CD1c-positive myeloid dendritic cell (primary cell): ENCODE measurements around the gene SCAF11.

Source experiments
- DNase-seq: peaks from one replicate; pipeline ENCODE4 v3.0.0-alpha.2; 2016; ENCODE audit errors: extremely low spot score

SCAF11 gene

DNA sequence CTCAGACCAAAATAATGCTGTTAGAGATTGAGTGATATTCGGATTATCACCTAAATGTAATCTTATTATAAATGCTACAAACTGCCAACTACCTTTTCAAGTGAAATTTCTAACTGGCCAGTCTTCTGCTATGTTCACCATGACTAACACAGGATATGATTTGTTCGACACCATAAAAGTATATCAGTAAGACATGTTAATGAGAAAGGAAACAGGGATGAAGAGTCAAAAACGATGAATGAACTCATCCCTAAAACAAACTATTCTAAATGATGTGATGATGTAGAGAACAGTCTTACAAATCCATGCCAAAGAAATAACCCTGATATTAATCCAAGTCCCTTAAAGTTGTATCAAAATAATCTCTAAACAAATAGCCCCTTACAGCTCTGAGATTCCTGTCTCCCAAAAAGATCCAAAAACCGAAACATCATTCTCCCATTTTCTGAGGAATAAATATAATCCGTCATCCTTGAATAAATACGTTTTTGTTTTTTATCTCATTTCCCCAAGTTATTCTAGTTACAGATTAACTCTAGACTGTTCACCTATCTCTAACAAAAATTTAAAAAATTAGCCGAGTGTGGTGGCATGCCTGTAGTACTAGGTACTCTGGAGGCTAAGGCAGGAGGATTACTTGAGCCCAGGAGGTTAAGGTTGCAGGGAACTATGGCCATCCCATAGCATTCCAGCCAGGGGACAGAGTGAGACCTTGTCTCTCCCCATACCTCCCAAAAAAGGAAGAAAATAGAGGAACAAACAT lies 9.1 kb downstream of the SCAF11 start:
- no peak for DNase-seq

DNA sequence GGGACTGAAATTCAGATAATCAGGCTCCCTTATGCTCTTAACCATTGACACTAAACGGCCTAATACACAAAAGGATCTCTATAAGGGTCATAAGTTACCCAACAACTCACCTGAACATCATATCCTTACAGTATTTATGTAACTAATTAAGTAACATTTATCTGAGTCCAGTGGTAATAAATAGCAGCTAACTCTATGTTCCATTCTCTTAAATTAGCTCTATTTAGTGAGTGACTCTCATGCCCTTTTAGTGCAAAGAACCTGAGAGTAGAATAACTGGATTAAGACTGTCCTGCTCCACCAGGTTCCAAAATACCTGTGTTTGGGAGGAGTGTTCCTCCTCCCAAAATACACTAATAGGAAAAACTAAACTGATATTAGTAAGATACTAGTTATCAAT lies 9.8 kb downstream of the SCAF11 start:
- no peak for DNase-seq

DNA sequence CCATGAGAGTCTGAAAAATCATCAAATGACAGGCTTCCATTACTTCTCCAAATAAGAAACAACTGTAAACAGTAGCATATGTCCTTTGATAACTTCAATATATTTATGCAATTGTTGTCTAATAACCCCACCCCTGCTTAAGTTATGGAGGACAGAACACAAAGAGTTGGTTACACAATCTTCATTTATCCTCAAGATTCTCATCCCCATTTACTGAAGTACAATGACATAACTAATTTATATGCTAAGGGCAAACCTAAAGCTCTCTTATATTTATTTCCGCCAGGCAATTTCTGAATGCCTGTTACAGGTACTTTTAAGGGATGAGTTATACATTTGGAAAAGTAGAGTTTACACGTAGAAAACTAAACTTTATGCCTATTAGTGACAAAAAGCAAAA lies 12.3 kb downstream of the SCAF11 start:
- DNase-seq: no peak

DNA sequence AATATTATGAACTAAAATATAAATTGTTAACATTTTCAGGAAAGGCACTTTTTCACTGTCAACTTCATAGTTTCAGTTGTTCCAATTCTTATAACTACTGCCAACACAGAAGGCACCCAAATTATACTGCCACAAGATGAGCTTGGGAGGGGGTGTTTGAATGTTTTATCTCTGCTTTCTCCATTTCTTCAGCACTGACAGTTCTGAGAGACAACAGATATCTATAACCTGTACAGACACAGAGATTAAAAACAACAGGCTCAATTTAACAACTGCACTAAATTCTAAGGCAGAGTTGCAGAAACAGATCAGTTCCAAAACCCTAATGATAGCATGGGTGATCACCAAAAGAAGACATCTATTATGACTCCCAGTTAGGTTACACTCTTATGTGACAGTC lies 12.8 kb downstream of the SCAF11 start:
- DNase-seq: no peak

DNA sequence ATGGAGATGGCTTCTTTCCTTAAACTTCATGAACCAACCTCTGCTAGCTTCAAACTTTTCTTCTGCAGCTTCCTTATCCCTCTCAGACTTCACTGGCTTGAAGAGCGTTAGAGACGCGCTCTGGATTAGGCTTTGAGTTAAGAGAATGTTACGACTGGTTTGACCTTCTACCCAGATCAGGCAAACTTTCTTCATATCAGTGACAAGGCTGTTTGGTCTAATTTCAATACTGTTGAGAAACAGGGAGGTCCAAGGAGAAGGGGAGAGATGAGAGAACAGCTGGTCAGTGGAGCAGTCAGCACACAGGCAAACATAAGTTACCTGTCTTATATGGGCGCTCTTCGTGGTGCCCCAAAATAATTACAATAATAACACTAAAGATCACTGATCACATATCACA lies 14.9 kb downstream of the SCAF11 start:
- no peak for DNase-seq

DNA sequence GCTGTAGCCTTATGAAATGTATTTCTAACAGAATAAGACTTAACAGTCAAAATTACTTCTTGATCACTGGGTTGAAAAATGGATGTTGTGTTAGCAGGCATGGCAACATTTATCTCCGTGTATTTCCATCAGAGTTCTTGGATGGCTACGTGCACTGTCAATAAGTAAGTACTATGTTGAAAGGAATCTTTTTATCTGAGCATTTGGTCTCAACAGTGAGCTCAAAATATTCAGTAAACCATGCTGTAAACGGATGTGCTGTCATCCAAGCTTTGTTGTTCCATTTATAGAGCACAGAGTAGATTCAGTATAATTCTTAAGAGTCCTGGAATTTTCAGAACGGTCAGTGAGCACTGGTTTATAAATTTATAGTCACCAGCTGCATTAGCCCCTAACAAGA lies 15.5 kb downstream of the SCAF11 start:
- no peak for DNase-seq

DNA sequence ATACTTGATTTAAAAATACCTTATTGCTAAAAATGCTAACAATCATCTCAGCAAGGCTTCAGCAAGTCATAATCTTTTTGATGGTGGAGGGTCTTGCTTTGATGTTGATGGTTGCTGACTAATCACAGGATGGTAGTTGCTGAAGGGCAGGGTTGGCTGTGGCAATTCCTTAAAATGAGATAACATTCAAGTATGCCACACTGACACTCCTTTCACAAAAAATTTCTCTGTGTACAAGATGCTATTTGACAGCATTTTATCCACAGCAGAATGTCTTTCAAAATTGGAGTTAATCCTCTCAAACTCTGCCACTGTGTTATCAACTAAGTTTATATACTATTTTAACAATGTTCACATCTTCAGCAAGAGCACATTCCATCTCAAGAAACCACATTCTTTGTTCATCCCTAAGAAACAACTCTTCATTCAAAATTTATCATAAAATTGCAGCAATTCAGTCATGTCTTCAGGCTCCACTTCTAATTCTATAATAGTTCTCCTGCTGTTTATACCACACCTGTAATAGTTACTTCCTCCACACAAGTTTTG lies 16.1 kb downstream of the SCAF11 start:
- no peak for DNase-seq

DNA sequence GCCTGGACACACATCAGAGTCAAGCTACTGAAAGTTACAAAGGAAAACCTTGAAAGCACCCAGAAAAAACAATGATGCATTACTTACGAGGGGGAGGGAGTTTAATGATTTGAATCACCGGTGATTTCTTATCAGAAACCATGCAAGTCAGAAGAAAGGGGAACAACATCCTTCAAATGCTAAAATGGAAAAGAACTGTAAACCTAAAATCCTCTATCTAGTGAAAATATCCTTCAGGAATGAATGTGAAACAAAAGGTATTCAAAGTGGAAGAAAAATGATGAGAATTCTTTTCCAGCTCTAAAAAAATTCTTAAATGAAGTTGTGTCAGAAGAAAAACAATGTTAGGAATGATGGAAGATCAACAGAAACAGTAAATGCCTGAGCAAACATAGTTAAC lies 16.8 kb downstream of the SCAF11 start:
- DNase-seq: no peak

DNA sequence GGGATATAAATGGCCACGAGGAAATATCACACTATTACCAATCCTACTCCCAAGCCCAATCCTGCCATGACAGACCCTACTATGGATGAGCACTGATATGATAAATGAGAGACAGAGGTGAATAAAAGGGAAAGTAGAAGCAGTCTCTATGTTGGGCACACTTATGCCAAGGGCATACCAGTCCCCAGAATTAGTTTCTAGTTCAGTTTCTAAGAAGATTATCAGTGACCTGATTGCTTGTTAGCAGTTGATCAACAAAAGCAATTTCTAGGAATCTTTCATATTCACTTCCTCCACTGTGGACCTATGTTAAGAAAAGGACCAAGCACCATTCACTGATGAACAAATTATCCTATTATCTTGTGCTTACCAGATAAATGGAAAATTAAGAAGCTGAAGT lies 20.0 kb downstream of the SCAF11 start:
- DNase-seq: no peak

DNA sequence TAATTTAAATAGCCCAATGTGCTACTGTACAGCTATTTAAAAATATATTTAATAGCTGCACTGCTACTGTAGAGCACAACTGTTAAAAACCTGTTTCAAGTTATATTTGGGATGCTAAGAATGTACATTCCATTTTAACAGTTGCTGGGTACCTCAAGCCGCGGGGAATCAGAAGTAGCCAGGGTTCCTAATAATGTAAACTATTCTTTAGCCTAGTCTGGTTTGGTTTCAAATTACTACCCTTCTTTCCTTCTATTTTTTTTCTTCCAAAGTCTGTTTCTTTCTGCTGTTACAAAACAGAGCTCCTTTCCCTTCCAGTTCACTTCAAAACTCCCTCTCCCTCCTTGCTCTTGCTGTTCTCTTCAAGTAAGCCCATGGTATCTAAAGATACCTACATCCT lies 21.3 kb downstream of the SCAF11 start:
- no peak for DNase-seq

DNA sequence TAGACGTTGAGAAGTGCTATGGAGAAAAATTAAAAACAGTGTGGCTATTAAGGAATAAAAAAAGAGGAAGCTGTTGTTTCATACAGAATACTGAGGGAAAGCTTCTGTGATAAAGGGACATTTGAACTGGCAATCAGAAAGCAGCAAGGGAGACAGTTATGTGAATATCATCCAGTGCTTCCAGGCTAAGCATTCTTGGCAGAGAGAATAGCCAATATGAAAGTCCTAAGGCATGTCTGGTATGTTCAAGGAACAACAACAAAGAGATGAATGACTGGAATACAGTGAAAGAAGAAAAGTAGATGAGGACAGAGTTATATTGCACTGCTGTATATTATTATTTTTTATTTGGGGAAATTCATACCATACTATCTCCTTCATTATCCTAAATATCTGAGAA lies 23.9 kb downstream of the SCAF11 start:
- no peak for DNase-seq

DNA sequence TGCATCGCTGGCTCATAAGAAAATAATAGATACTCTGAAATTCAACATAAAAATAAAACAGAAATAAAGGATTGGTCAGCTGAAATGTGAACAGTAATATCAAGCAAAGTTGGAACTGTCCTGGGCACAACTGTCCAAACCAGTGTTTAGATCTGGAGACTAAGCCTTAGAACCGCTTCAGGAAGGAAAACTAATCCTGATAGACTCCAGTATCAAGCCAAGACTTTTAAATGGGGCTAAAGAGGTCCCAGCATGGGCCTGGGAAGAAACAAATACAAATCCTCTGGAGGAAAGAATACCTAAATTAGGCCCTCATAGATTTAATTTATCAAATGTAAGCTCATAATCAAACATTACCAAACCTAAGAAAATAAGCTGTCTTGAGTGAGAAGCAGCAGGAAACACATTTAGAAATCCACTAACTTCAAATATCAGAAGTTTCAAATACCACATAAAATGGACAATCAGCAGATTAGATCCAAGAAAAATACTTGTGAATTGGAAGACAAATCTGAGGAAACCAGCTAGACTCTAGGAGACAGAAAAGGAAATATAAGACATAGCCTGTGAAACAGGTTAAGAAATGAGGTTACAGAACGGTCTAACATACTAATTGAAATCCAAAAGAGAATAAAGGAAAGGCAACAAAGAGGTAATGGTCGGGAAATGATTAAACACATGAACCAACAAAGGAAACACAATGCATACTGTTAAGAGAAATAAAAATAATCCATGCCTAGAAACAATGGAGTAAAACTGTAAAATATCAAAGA lies 27.6 kb downstream of the SCAF11 start:
- DNase-seq: no peak

DNA sequence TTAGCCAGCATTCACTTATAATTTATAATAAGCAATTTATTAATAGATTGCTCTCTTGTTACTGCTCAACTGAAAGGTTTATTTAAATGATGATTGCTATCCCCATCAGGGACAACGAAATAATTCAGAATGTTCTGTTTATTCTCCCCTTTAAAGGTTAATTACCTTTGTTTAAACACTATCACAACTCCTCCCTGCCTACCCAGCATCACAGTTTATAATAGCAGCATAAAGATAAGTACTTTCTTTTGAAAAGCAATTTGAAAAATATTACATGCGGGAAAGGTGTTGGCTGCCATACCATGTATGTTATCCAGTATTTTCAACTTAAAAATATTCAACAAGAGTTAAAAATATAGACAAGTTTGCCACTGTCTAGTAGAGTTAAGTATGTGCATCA lies 30.6 kb downstream of the SCAF11 start:
- DNase-seq: no peak

DNA sequence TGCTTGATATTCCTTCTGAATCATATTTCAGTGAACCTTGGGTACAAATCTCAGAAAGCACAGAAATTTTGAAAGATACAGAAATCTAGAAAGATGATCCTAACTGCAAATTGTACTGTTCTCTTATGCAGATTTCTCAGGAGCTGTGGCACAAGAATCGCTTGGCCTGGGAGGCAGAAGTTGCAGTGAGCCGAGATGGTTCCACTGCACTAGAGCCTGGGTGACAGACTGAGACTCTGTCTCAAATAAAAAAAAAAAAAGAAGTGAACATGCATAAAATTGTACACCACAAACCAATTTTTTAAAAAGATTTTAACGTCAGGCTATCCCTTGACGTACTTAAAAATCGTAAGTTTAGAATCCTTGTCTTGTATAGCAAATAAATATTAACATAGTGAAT lies 31.3 kb downstream of the SCAF11 start:
- no peak for DNase-seq

DNA sequence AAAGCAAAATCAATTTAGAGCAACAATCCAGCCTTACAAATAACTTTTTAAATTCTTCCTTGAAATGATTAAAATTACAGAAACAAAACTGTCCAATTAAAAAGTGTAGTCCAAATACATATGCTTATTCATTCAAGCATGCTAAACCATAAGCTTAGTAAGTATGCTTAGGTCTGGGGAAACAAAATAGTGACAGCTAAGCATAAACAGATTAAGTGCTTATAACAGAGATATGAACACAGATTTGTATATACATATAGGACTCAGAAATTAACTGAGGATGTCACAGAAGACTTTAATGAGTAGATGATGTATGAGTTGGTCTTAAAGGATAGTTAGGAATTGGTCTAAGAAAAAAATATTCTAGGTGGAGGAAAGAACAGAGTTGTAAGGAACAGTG lies 41.8 kb downstream of the SCAF11 start:
- no peak for DNase-seq

DNA sequence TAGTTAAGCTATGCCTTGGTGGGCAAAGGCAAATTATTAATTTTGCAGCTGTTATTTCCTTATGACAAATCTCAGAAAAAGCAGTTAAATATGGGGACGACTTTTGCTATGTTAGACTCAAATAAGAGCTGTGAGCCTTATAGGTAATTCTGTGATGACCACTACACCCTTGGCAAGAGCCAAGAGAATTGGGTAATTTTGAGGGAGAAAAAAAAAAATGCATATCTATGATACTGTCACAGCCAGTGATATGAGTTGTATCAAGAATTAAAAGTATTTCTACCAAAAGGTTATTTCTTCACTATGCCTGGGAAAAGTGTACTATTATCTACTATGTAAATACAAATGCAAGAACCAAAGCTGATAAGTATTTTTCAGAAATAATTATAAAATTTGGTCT lies 43.9 kb downstream of the SCAF11 start:
- DNase-seq: no peak

DNA sequence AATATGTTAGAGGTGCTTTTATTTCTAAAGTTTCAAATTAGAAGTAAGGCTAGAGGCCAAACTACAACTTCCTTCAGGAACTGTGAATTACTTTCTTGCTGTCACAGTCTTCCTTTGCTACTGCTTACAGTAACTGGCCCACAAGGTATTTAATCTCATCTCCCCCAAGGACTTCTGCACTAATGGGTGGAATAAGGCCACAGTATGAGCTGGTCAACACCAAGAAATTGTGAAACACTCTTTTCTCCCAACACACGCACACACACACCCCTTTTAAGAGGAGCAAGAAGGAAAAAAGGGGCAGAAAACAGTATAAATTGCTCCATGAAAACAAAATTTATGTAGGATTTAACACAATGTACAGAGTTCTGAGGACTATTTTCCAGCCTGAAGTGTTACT lies 45.6 kb downstream of the SCAF11 start:
- DNase-seq: no peak

DNA sequence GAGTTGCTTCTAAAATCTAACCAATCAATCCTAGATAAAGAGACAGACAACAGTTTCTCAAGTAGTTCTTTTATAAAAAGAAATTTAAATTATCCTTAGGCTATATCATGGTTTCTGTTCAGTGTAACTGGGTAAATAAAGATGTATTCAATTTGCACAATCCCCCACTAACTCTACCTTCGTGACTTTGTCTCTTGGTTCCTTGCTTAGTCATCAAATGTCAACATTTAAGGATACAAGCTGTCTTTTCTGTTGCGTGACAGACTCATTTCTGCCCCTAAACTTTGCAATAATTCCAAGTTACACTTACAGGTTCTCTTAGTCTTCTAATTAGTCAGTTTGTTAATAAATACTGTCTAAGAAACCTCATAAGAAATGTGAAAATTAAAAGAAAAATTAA lies 50.6 kb downstream of the SCAF11 start:
- DNase-seq: no peak

DNA sequence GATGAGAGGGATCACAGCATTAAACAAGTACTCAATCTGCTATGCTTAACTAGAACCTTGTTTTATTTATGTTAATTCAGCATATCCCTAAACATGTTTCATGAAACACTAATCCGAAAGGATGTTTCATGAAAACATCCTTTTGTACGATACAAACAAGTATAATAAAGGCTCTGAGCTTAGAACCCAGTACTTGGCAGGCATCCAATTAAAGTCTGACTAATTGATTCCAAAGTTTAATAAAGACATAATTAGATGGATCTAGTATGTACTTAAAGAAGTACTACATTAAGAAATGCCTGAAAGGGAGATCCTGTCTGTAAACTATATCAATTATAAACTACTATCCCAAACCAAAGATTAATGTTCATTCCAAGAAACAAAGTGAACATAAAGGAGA lies 51.8 kb downstream of the SCAF11 start:
- DNase-seq: no peak

DNA sequence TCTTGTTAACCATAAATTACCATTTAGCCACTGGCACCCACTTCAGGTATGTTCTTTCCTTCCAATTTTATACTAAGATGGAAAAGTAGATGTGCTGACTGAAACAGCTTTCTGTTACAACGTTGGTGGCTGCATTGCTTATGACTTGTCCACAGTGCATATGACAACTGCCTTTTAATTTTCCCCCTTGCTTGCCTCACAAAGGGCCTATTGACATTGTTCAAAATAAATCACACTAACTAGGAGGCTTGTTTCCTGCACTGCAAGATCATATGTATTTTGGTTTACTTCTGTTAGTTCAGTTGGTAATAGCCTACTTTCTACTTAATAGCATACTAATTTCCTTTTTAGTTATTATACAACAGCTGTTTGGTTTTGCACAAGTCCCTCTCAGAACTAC lies 55.4 kb downstream of the SCAF11 start:
- DNase-seq: no peak

DNA sequence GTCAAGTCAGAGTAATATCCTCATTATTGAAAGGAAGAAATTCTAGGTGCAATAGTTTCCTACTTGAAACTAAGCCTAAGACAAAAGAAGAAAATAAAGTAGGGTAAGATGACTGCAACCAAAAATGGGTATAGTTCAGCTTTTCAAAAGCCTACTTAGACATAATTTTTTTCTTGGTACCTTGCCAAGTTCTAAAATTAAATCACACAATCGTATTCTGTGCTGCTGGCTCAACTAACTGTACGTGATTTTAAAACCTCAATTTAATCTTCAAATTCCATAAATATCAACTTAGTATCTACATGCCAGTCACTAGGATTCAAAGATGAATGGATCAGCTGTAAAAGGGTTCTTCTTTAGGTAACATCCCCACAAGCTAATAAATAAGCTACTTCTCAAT lies 56.9 kb downstream of the SCAF11 start:
- DNase-seq: no peak

DNA sequence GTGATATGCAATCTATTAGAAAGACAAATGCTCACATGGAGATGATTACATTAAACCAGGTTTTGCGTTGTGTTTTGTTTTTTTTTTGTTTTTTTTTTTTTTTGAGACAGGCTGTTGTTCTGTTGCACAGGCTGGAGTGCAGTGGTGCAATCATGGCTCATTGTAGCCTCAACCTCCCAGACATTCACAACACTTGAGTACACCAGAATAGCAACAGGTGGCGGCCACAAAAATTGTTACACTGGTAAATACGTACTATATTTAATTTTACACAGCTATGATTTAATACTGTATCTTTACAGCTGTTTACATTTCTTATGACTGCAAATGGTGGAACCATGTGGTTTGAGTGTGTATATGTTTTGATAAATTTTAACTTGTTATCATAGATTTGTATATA lies 60.0 kb downstream of the SCAF11 start:
- DNase-seq: no peak

DNA sequence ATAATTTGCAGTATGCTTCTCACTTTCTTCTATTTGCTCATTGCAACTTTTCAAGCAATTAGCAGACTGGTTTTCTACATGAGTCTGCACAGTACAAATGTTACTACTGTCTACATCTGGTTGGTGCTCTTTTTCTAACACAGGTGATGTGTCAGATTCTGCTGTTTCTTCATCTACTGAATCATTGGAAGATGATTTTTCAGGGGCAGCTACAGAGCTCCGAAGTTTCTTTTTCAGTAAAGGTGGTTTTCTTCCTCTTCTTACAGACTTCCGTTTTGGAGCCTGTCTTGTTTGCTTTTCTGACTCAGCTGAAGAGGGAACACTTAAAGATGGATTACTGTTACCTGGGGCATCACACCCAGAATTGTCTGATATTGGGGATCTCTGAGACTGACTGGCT lies 62.1 kb downstream of the SCAF11 start:
- no peak for DNase-seq
